GM12864 (cell line): ENCODE data around the gene GPR179.

Source experiments
- DNase-seq: peaks from one replicate; pipeline ENCODE4 v3.0.0-alpha.2; 2011; ENCODE audit warnings: low read depth
- H3K4me3 ChIP-seq: 2 replicates; pipeline ENCODE4 v1.5.1; 2011; ENCODE audit warnings: mild to moderate bottlenecking, low read depth, low read length, control low read depth
- TF ChIP-seq, protein P1 (sequence below): IDR thresholded peaks from 2 replicates; pipeline ENCODE4 v1.5.1; 2011; ENCODE audit warnings: low read depth, mild to moderate bottlenecking, moderate library complexity, low read length, control low read depth, inconsistent platforms; ENCODE audit errors: missing control alignments

The GPR179 gene

GRCh38 chr17:38334480-38335364, 9.0 kb downstream of the GPR179 start:
- no peak for DNase-seq
- TF ChIP-seq, protein P1, sequence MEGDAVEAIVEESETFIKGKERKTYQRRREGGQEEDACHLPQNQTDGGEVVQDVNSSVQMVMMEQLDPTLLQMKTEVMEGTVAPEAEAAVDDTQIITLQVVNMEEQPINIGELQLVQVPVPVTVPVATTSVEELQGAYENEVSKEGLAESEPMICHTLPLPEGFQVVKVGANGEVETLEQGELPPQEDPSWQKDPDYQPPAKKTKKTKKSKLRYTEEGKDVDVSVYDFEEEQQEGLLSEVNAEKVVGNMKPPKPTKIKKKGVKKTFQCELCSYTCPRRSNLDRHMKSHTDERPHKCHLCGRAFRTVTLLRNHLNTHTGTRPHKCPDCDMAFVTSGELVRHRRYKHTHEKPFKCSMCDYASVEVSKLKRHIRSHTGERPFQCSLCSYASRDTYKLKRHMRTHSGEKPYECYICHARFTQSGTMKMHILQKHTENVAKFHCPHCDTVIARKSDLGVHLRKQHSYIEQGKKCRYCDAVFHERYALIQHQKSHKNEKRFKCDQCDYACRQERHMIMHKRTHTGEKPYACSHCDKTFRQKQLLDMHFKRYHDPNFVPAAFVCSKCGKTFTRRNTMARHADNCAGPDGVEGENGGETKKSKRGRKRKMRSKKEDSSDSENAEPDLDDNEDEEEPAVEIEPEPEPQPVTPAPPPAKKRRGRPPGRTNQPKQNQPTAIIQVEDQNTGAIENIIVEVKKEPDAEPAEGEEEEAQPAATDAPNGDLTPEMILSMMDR: no peak
- H3K4me3 ChIP-seq: no peak overlapping the region

GRCh38 chr17:38333635-38334295, 10.0 kb downstream of the GPR179 start:
- TF ChIP-seq, protein P1: peak; percentile 80
- H3K4me3 ChIP-seq: no peak overlapping the region
- DNase-seq: no peak

GRCh38 chr17:38332735-38333134, 11.0 kb downstream of the GPR179 start:
- no peak for DNase-seq
- TF ChIP-seq, protein P1: no peak

DNA sequence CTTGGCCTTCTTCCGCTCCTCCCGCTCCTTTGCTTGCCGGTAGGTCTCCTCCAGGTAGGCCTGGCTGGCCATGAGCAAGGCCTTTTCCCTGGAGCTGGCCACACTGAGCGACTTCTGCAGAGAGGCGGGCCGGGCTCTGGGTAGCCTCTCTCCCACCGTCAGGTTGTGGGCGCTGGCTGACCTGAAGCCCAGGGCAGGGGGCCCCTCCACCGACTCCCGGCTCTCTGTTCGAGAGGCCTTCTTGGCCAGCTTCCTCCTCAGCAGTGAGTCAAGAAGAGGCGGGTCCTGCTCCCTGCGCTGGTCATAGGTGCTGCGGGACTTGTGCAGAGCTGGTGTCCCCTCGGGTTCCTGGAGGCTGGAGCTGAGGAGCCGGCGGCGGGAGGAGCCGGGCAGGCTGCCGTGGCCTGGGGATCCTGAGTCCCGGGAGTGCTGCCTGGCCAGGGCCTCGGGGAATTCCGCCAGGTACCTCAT, 12.8 kb downstream of the GPR179 start:
- DNase-seq: no peak
- TF ChIP-seq, protein P1: no peak
- no peak overlapping the region for H3K4me3 ChIP-seq

More at GRCh38 chr17:38332735-38333134, 11.0 kb downstream of the GPR179 start:
- no peak overlapping the region for H3K4me3 ChIP-seq

DNA sequence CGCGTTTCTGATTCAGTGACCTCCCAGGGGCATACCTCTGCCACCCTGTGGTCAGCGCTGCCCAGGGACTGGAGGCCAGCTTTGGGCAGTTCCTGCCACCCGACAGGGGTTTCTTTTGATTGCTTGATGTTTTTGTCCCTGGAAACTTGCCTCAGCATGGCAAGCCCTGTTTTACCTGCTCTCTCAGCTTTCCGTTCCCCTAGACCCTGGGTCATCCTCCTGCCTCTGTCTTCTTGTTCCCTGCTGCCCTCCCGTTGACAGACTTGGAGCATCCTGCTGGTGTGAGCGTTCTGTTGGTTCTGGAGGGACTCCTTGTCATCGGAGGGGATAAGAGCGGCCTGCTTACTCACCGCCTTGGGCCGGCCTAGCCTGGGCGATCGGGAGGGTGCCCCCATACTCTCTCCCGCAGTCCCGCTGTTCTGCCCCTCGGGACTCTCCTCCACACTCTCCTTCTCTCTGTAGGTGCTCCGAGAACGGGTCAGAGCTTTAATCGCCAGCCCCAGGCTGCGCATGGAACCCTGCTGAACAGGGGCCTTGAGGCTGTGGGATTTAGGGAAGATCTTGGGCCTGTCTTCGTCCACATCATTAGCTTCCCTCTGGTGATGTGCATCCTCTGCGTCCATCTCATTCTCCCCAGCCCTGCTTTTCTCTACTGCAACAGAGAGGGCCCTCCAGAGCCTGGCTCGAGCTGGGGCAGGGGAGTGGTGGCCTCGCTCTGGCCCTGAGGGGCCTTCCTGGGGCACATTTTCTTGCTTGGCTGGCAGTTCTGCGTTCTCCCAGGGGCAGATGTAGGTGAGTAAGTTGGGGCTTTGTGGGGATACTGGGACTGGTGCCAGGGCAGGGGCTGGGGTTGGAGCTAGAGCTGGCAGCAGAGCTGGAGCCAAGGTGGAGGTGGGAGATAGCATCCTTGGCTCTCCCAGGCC, 13.7 kb downstream of the GPR179 start:
- TF ChIP-seq, protein P1: no peak
- DNase-seq: no peak
- H3K4me3 ChIP-seq: no peak overlapping the region

DNA sequence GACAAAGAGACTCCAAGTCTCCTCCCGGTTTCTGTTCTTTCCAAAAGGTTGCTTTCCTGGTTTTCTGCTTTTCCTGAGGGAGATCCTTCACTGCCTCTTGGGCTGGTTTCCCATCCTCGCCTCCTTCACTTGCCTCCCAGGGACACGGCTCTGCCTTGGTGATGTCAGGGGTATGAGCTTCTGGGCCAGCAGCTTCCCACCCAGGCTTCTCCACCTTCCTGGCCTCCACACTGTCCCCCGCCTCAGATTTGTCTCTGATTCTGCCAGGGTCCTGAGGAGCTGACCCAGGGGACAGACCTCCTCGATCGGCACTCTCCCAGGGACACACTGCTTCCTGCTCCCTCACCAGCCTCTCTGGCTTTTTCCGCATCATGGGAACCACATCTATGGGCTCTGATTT, 14.5 kb downstream of the GPR179 start:
- TF ChIP-seq, protein P1: no peak
- DNase-seq: no peak

More for the DNA sequence above, 14.5 kb downstream of the GPR179 start:
- H3K4me3 ChIP-seq: no peak overlapping the region
